ENCODE results near the gene POLE. TPM values are rescaled to one million over a fixed set of nuclear protein-coding genes. Genes with fewer than 3 reads are reported as not detected.

The POLE gene
- total RNA-seq, 1 experiment from 2014 or later = 147 TPM

- H3K27me3 Mint-ChIP-seq (ENCODE audit: low read depth) = no peaks in the 10 kb centered on the region; the same call in 1 of the 2 replicates
- H2BK12ac ChIP-seq (ENCODE audit: insufficient read length, low read depth, low read length) = no peak overlapping the region
- H3K9me3 Mint-ChIP-seq = no peaks in the 10 kb centered on the region
- no peaks in the 10 kb centered on the region for H3K4me1 ChIP-seq (ENCODE audit: insufficient read depth, low read length)
- no peak overlapping the region for H3T11ph ChIP-seq (ENCODE audit: low read length)
- no peaks in the 10 kb centered on the region for H3K79me2 ChIP-seq (ENCODE audit: insufficient read depth, low read length)
- H2AFZ ChIP-seq (ENCODE audit: low read length) = no peak overlapping the region
- H2BK15ac ChIP-seq (ENCODE audit: low read depth, low read length) = no peak overlapping the region
- H3K9me3 ChIP-seq (ENCODE audit: control insufficient read depth, low read depth, low read length) = no peaks in the 10 kb centered on the region
- no peaks in the 10 kb centered on the region for H4K20me1 ChIP-seq (ENCODE audit: control insufficient read depth, insufficient read depth, insufficient read length)
- WGBS (ENCODE audit: extremely low coverage, insufficient read length, low lambda C conversion rate) = no CpG with 5 or more reads among the region's 25 CpGs
- H3K4ac ChIP-seq (ENCODE audit: low read depth, low read length) = no peak overlapping the region
- no peaks in the 10 kb centered on the region for H3K27me3 ChIP-seq (ENCODE audit: insufficient read depth, low read length)
- no peak overlapping the region for H2AK5ac ChIP-seq (ENCODE audit: insufficient read length, low read length)
- peak overlapping the region in 1 of 3 experiments; percentile 84; a peak in 2 of 7 replicates for H3K27ac Mint-ChIP-seq
- H4K5ac ChIP-seq (ENCODE audit: insufficient read length, low read depth, low read length) = no peak overlapping the region
- H2BK20ac ChIP-seq (ENCODE audit: low read depth, low read length, poor library complexity, severe bottlenecking) = no peak overlapping the region
- H3K18ac ChIP-seq (ENCODE audit: insufficient read length, low read depth, low read length) = no peak overlapping the region
- no peak for TF ChIP-seq CTCF (conservative IDR thresholded peaks at IDR 0.05)
- no peak overlapping the region for H3K27ac ChIP-seq (ENCODE audit: insufficient read length, low read depth, low read length)
- no peak overlapping the region for H3K4me2 ChIP-seq (ENCODE audit: insufficient read depth, insufficient read length, low read length)
- H3K4me3 Mint-ChIP-seq = no peak overlapping the region
- H3K9ac ChIP-seq (ENCODE audit: extremely low read depth, insufficient read length, low read length) = no peak overlapping the region
- H3K79me1 ChIP-seq (ENCODE audit: insufficient read depth, low read depth, low read length, poor library complexity, severe bottlenecking) = no peaks in the 10 kb centered on the region
- no peak overlapping the region for H2BK120ac ChIP-seq (ENCODE audit: low read depth, low read length, poor library complexity, severe bottlenecking)
- H4K91ac ChIP-seq (ENCODE audit: insufficient read length, low read depth, low read length) = no peak overlapping the region
- no peak overlapping the region for H3K23ac ChIP-seq (ENCODE audit: insufficient read length, low read depth, low read length)
- no peak overlapping the region for H3K56ac ChIP-seq (ENCODE audit: insufficient read length, low read depth, low read length)
- peaks cover 35 to 86% (median 69%) of the 10 kb centered on the region in 3 experiments; a peak in 6 of 7 replicates for H3K36me3 Mint-ChIP-seq (ENCODE audit: insufficient read depth in 1 of 3, low read depth in 3 of 3)
- no peak overlapping the region for H4K8ac ChIP-seq (replicated peaks; ENCODE audit: insufficient read length, low read depth, low read length)
- H3K4me1 Mint-ChIP-seq = no peaks in the 10 kb centered on the region
- DNase-seq = no peak
- no peaks in the 10 kb centered on the region for H3K23me2 ChIP-seq (ENCODE audit: insufficient read length, low read depth, low read length, poor library complexity, severe bottlenecking)
- no peak overlapping the region for H2BK5ac ChIP-seq (ENCODE audit: insufficient read length, low read length)
- H3K14ac ChIP-seq (ENCODE audit: insufficient read depth, low read length) = no peak overlapping the region
Measured at GRCh38 chr12:132720606-132721345, 33.6 kb upstream of the POLE start.

All from H9 (cell line).